Stimulated activated naive CD8-positive, alpha-beta T cell treated with anti-CD3 and anti-CD28 coated beads, Interleukin-15, Interleukin-2, amounts not matched to agents 100 ng/mL and 50 ng/mL, for 24 hours (primary cell): ENCODE measurements around the gene OSBPL2.

Source experiments
- H3K27ac Mint-ChIP-seq: one replicate; pipeline ENCODE4 v1.8.0; 2021; ENCODE audit warnings: mild to moderate bottlenecking, mixed read lengths
- H3K27me3 Mint-ChIP-seq: one replicate; pipeline ENCODE4 v1.8.0; 2021; ENCODE audit warnings: mixed read lengths
- H3K36me3 Mint-ChIP-seq: one replicate; pipeline ENCODE4 v1.8.0; 2021; ENCODE audit warnings: low read depth, mixed read lengths
- H3K4me1 Mint-ChIP-seq: one replicate; pipeline ENCODE4 v1.8.0; 2021; ENCODE audit warnings: low read depth, mixed read lengths
- H3K4me3 Mint-ChIP-seq: one replicate; pipeline ENCODE4 v1.8.0; 2021; ENCODE audit warnings: mild to moderate bottlenecking, mixed read lengths
- H3K9me3 Mint-ChIP-seq: one replicate; pipeline ENCODE4 v1.8.0; 2021; ENCODE audit warnings: mixed read lengths

OSBPL2 gene

DNA sequence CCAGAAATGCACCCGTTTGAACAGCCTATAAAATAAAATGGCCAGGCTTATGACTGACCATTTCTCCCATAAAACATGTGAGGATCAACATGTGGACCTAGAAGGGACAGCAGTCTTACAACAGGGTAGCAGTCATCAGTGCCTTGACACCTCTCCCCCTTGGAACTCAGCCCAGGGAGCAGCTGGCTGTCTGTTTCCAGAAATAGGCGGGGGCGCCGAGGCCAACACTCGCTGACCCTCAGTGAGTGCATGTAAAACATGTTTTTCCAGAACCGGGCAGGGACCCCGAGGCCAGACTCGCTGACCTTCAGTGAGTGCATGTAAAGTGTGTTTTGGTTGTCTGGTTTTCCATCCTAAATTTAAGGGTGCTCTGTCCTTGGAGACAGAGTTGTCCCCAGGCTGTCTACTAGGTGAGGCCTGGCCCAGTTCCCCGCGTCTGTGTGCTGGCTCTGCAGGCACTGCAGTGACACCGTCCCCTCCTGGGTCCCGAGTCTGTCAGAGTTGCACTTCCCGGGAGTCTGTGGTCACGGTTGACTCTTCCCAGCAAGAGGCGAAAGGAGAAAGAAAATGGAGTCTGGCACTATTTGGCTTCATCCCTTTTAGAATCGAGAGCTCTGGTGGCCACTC, 44.7 kb downstream of the OSBPL2 start:
- no peak overlapping the region for H3K4me3 Mint-ChIP-seq
- H3K36me3 Mint-ChIP-seq, result peaks cover 24% of the 10 kb centered on the region
- no peak overlapping the region for H3K27ac Mint-ChIP-seq
- H3K27me3 Mint-ChIP-seq, result no peaks in the 10 kb centered on the region
- H3K4me1 Mint-ChIP-seq, result no peaks in the 10 kb centered on the region
- no peaks in the 10 kb centered on the region for H3K9me3 Mint-ChIP-seq

DNA sequence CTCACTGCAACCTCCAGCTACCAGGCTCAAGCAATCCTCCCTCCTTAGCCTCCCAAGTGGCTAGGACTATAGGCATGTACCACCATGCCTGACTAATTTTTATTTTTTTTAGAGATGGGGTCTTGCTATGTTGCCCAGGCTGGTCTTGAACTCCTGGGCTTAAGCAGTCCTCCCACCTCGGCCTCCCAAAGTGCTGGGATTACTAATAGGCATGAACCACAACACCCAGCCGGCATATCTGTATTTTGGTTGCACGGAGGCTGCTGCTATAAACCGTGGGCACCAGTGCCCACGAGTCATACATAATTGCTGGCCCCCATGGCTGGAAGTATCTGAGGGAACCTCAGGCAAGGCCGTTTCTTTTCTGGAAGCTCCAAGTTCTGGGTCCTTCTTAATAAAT, 46.1 kb downstream of the OSBPL2 start:
- Mint-ChIP-seq H3K27me3 (no peaks in the 10 kb centered on the region), H3K4me3 (no peak overlapping the region), H3K9me3 (no peaks in the 10 kb centered on the region), H3K36me3 (peaks cover 21% of the 10 kb centered on the region), H3K27ac (no peak overlapping the region), H3K4me1 (no peaks in the 10 kb centered on the region)

DNA sequence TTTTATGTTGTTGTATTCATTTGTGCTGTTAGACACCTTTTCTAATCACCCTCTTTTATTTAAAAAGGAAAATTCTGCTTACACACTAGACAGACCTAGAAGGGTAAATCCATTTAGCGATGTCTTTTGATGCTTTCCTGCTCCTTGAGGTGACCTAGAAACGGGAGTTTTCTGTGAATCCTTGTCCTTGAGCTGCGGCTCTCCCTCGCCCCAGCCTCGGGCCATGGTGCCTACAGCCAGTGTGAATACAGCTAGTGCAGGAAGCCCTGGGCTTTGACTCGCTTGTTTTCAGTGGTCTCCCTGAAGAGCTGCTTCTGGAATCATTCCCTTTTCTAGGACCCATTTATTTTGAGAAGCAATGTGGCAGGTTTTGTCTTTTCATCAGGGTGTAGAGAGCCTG, 46.8 kb downstream of the OSBPL2 start:
- Mint-ChIP-seq H3K9me3 (no peaks in the 10 kb centered on the region), H3K36me3 (peaks cover 20% of the 10 kb centered on the region), H3K27me3 (no peaks in the 10 kb centered on the region), H3K4me3 (no peak overlapping the region), H3K4me1 (no peaks in the 10 kb centered on the region), H3K27ac (no peak overlapping the region)

DNA sequence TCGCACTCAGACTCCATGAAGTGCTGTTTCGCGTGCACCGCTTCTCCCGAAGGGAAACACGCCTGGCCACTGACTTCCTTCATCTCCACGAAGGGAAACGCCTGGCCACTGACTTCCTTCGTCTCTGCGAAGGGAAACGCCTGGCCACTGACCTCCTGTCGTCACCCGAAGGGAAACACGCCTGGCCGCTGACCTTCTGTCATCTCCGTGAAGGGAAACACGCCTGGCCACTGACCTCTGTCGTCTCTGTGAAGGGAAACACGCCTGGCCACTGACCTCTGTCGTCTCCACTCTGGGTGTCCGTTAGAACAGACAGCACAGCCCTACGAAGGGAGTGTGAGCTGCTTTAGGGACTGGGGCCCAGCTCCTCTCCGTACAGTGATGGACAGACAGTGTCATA, 47.4 kb downstream of the OSBPL2 start:
- H3K27me3 Mint-ChIP-seq, result no peaks in the 10 kb centered on the region
- peaks cover 16% of the 10 kb centered on the region for H3K36me3 Mint-ChIP-seq
- H3K27ac Mint-ChIP-seq, result no peak overlapping the region
- H3K4me1 Mint-ChIP-seq, result no peaks in the 10 kb centered on the region
- H3K4me3 Mint-ChIP-seq, result no peak overlapping the region
- no peaks in the 10 kb centered on the region for H3K9me3 Mint-ChIP-seq

DNA sequence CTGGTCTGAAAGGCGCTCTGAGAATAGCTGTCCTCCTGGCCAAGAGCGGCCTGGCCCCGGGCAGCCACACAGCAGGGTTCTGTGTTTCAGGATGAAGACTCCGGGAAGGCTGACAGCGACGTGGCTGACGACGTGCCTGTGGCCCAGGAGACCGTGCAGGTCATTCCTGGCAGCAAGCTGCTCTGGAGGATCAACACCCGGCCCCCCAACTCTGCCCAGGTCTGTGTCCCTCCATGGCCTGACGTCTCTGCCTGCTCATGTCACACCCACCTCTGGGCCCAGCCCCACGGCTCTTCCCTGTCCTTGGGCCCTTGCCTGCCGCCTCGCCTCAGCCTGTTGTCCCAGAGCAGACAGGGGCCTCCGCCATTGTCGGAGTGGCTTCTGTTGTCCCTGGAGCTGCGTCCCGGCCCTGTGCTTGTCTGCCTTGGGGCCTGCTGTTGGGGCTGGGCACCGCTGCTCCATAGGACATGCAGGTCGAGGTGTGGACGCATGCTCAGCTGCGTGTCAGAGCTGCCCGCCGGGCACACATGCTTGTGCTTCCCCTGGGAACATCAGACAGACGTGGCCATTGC, 48.3 kb downstream of the OSBPL2 start:
- Mint-ChIP-seq H3K36me3 (peaks cover 11% of the 10 kb centered on the region), H3K4me3 (no peak overlapping the region), H3K4me1 (no peaks in the 10 kb centered on the region), H3K9me3 (no peaks in the 10 kb centered on the region), H3K27ac (no peak overlapping the region), H3K27me3 (no peaks in the 10 kb centered on the region)

DNA sequence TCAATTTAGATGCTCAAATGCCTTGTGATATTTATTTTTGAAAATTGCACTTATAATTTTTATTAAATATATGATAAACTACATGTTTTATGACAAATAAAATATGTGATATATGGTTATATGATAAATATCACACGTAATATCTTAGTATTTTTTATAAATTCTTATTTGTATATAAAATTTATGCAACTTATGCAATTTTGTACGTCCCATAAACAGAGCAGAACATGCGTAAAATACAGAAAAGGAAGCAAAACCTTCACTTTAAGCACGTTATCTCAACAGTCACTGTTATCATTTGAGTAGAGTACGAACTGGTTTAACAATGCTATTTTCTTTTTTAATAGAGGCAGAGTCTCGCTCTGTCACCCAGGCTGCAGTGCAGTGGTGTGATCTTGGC, 48.8 kb downstream of the OSBPL2 start:
- Mint-ChIP-seq H3K36me3 (peaks cover 8% of the 10 kb centered on the region), H3K4me1 (peaks cover 1% of the 10 kb centered on the region), H3K9me3 (no peaks in the 10 kb centered on the region), H3K27me3 (no peaks in the 10 kb centered on the region), H3K4me3 (no peak overlapping the region), H3K27ac (no peak overlapping the region)

DNA sequence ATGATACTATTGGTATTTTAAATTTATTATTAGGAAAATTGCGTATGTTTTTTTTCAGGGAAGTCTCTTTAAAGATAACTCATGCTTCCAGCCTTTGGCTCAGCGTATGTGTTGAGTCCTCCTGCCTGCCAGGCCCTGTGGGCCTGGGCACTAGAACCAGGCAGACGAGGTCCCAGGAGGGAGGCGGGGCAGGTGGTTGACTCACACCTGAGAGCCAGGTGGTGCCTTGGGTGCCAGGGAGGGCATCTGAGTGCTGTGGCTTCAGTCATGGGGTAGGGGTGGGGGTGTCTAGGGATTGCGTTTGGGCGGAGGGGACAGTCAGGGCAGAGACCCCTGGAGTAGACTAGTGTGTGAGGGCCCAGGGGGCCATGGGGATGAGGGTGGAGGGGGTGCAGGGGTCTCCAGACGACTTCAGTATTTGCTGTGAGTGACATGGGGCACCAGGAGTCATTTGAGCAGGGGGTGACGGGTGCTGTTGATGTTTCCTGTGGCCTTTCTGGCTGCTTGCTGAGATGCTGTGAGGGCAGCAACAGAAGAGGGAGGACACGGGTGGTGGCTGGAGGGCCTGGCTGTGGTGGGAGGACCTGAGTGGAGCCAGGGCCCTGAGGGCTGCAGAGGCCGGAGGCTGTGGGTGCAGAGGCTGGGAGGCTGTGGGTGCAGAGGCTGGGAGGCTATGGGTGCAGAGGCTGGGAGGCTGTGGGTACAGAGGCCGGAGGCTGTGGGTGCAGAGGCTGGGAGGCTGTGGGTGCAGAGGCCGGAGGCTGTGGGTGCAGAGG, 49.6 kb downstream of the OSBPL2 start:
- no peaks in the 10 kb centered on the region for H3K27me3 Mint-ChIP-seq
- H3K36me3 Mint-ChIP-seq, result peaks cover 10% of the 10 kb centered on the region
- no peak overlapping the region for H3K4me3 Mint-ChIP-seq
- H3K27ac Mint-ChIP-seq, result no peak overlapping the region
- no peaks in the 10 kb centered on the region for H3K9me3 Mint-ChIP-seq
- H3K4me1 Mint-ChIP-seq, result peaks cover 4% of the 10 kb centered on the region

DNA sequence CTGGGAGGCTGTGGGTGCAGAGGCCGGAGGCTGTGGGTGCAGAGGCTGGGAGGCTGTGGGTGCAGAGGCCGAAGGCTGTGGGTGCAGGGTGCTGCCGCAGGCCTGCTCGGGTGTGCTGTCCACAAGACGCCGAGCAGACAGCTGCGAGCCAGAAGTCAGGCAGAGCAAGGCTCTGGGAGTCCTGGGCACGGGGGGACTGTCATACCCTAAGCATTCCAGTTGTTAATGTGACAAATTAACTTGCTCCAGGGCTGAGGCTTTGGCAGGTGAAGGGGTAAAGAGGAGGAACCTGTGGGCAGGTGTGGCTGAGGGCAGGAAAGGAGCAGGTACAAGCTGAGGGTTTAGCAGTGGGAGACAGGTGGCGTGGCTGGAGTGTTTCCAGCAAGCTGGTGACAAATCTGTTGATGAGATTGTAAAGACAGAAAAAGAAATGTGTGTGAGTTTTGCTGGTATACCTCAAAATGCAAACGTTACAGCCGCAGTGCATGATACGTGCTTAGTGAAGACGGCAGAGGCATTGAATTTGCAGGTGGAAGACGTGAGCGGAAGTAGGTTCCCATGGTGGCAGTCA, 50.3 kb downstream of the OSBPL2 start:
- H3K27me3 Mint-ChIP-seq, result no peaks in the 10 kb centered on the region
- H3K27ac Mint-ChIP-seq, result no peak overlapping the region
- no peak overlapping the region for H3K4me3 Mint-ChIP-seq
- peaks cover 14% of the 10 kb centered on the region for H3K36me3 Mint-ChIP-seq
- peaks cover 4% of the 10 kb centered on the region for H3K4me1 Mint-ChIP-seq
- no peaks in the 10 kb centered on the region for H3K9me3 Mint-ChIP-seq

DNA sequence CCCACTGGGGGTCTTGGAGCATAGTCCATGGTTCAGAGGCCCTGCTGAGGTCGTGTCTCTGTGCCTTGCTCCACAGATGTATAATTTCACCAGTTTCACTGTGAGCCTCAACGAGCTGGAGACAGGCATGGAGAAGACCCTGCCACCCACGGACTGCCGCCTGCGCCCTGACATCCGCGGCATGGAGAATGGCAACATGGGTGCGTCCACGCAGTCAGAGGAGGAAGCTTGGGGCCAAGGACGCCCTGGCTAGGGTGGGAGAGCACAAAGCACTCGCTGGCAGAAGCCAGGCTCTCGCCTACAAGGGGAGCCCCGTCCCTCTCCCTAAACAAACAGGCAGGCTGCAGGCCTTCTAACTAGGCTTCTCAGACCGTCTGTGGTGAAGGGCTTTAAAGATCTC, 50.8 kb downstream of the OSBPL2 start:
- H3K4me3 Mint-ChIP-seq, result no peak overlapping the region

DNA sequence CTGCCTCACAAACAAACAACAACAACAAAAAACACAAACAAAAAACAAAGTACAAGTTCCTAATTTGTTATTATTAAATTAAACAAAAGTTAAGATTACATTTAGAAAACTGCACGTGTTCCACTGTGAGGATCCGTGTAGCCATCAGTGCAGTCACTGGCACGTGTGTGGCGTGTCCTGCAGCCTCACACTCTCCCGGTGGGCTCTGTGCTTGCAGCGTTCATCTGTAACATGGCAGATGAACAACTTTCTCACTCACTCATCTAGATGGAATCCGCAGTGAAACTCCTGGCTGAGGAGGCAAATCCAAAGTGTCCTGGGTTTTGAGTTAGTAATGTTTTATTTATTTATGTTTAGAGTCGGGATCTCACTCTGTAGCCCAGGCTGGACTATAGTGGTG, 51.6 kb downstream of the OSBPL2 start:
- Mint-ChIP-seq H3K9me3 (no peaks in the 10 kb centered on the region), H3K27me3 (no peaks in the 10 kb centered on the region), H3K4me3 (no peak overlapping the region), H3K27ac (no peak overlapping the region), H3K36me3 (peaks cover 14% of the 10 kb centered on the region), H3K4me1 (peaks cover 4% of the 10 kb centered on the region)

More for the DNA sequence above, 50.8 kb downstream of the OSBPL2 start:
- Mint-ChIP-seq H3K9me3 (no peaks in the 10 kb centered on the region), H3K4me1 (peaks cover 4% of the 10 kb centered on the region), H3K36me3 (peaks cover 14% of the 10 kb centered on the region), H3K27ac (no peak overlapping the region), H3K27me3 (no peaks in the 10 kb centered on the region)

DNA sequence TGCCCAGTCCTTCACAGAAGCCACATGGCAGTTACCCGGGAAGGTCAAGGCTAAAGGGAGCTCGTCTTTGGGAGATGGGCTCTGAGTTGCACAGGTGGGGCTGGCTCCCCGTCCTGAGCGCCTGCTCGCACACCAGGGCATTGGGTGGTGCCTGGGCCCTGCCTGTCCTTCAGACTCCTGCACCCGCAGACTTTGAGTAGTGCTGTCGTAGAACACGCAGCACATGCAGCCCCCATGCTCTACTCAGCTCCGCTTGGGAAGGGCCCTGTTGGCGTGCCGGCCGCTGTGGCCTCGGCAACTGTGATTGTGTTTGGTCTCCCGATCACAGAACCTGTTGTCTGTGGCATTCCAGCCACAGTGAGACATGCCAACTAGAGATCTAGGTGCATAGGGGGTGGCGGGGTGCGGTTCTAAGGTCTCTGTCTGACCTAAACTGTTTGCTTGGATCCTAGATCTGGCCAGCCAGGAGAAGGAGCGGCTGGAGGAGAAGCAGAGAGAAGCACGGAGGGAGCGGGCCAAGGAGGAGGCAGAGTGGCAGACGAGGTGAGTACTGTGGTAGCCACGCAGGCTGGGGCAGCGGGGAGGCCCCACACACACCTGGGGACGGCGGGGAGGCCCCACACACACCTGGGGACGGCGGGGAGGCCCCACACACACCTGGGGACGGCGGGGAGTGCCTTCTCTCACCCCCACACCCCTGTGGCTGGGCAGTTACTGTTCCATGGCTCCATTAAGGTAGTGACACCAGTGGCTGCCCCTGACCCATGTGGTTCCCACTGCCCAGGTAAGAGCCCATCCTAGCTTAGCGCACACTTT, 53.1 kb downstream of the OSBPL2 start:
- peaks cover 4% of the 10 kb centered on the region for H3K4me1 Mint-ChIP-seq
- no peak overlapping the region for H3K4me3 Mint-ChIP-seq
- H3K27ac Mint-ChIP-seq, result no peak overlapping the region
- peaks cover 19% of the 10 kb centered on the region for H3K36me3 Mint-ChIP-seq
- H3K27me3 Mint-ChIP-seq, result no peaks in the 10 kb centered on the region
- H3K9me3 Mint-ChIP-seq, result no peaks in the 10 kb centered on the region

DNA sequence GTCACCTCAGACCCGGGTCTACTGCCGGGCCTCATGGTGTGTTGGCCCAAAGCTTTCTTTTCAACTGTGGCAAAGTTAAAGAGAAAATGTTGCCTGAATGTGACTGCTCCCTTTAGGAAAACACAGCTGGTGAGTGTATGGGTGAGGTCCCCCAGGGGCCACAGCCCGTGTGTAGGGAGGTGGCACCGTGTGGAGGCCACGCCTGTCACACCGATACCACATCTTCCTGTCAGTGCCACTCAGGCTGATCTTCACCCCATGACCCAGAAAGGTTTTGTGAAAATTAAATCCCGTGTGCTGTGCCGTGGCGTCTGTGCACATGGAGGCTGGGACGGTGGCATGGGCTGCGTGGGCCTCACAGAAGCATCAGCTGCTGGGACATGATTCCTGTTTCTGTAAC, 53.8 kb downstream of the OSBPL2 start:
- Mint-ChIP-seq H3K27me3 (no peaks in the 10 kb centered on the region), H3K36me3 (peaks cover 19% of the 10 kb centered on the region)

DNA sequence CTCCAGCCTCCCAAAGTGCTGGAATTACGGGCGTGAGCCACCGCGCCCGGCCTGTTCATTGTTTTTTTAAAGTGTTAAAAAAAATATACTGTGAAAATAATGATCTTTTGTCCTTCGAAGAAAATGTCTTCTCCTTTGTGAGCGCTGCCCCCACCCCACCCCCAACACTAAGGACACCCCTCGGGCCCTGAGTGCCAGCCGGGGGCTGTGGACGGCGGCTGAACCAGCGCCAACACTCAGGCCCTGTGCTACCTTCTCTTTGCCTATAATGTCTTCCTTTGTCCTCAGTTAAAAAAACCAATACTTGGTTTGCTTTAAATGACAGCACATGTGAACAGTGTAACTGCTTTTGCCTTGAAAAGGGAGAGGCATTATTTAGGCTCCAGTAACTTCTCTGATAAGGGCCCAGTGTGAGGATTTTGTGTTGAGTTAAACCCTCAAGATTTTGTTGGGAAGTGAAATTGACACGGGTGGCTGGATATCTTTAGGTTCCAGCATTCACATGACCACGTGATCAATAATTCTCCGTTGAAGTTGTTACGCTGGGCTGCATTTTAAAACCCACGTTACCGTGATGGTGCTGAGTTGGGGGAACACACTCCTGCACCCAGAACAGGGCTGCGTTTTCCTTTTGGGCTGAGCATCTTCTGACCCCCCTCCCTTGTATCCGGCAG, 54.9 kb downstream of the OSBPL2 start:
- Mint-ChIP-seq H3K27me3 (no peaks in the 10 kb centered on the region), H3K36me3 (peaks cover 19% of the 10 kb centered on the region), H3K27ac (no peak overlapping the region), H3K4me3 (no peak overlapping the region), H3K9me3 (no peaks in the 10 kb centered on the region), H3K4me1 (peaks cover 4% of the 10 kb centered on the region)

More for the DNA sequence above, 53.8 kb downstream of the OSBPL2 start:
- Mint-ChIP-seq H3K4me3 (no peak overlapping the region), H3K4me1 (peaks cover 4% of the 10 kb centered on the region), H3K9me3 (no peaks in the 10 kb centered on the region), H3K27ac (no peak overlapping the region)

DNA sequence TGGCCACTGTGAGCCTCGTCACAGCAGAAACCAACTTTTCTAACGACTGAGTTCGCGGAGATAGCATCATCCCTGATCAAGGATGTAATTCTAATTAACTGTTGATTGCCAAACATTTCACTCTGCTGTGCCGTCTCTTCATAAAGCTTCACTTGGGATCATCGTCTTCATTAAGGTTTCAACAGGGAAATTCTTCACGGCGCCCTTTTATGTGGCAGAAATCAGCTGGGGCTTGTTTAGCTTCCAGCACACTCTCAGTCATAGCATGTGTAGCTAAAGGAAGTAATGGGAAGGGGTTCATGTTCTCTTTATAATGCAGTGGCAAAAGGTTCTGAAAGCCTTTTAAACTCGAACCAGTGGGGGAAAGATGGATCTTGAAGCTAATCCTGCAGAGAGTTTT, 55.6 kb downstream of the OSBPL2 start:
- H3K36me3 Mint-ChIP-seq, result peaks cover 14% of the 10 kb centered on the region

More for the DNA sequence above, 55.6 kb downstream of the OSBPL2 start:
- no peaks in the 10 kb centered on the region for H3K27me3 Mint-ChIP-seq
- H3K4me3 Mint-ChIP-seq, result no peak overlapping the region
- H3K9me3 Mint-ChIP-seq, result no peaks in the 10 kb centered on the region
- no peak overlapping the region for H3K27ac Mint-ChIP-seq
- peaks cover 4% of the 10 kb centered on the region for H3K4me1 Mint-ChIP-seq
